A673 (cell line): ENCODE results near the gene CCDC15. TPM values are rescaled to one million over a fixed set of nuclear protein-coding genes. Genes with fewer than 3 reads are reported as not detected.

Experiments
- BruUV-seq: library from RNA; stranded (reverse); fragments of 400-500 nt; replicated peaks from 2 replicates; lab custom pipeline; 2021; lab: Mats Ljungman, UMichigan
- CTCF ChIA-PET: fragments of 300-600 bp; sonication (Branson Sonifier 250); formaldehyde crosslinking; loops from one replicate; lab custom pipeline; 2022; ENCODE audit warnings: antibody characterized with exemption; lab: Charles Lee
- POLR2A ChIA-PET: fragments of 300-600 bp; sonication (Branson Sonifier 250); formaldehyde crosslinking; loops from one replicate; lab custom pipeline; 2022; ENCODE audit warnings: antibody characterized with exemption; ENCODE audit not compliant: low non-redundant PET; lab: Charles Lee
- DNase-seq: peaks from one replicate; pipeline ENCODE4 v3.0.0-alpha.2; 2015; ENCODE audit warnings: low spot score
- H3K27ac ChIP-seq: fragments of 200-600 bp; sonication (generic); 2 replicates; pipeline ENCODE4 v1.5.1; 2016; ENCODE audit warnings: mixed run types, low read depth, mild to moderate bottlenecking, mixed read lengths, antibody characterized with exemption, low read length; ENCODE audit not compliant: poor library complexity, severe bottlenecking
- H3K27me3 ChIP-seq: fragments of 200-600 bp; sonication (generic); replicated peaks from 2 replicates; pipeline ENCODE4 v1.6.1; 2017; ENCODE audit warnings: mixed run types, low read depth, mild to moderate bottlenecking, mixed read lengths, antibody characterized with exemption, low read length; ENCODE audit not compliant: insufficient read depth, poor library complexity
- H3K36me3 ChIP-seq: fragments of 200-600 bp; sonication (generic); 2 replicates; pipeline ENCODE4 v1.6.1; 2016; ENCODE audit warnings: mixed run types, mild to moderate bottlenecking, mixed read lengths, antibody characterized with exemption, low read length; ENCODE audit not compliant: insufficient read depth, poor library complexity, severe bottlenecking
- H3K4me1 ChIP-seq: fragments of 200-600 bp; sonication (generic); 2 replicates; pipeline ENCODE4 v1.6.1; 2017; ENCODE audit warnings: mixed run types, mild to moderate bottlenecking, mixed read lengths, antibody characterized with exemption, low read length; ENCODE audit not compliant: insufficient read depth, poor library complexity, severe bottlenecking
- H3K4me3 ChIP-seq: fragments of 200-600 bp; sonication (generic); 2 replicates; pipeline ENCODE4 v1.5.1; 2016; ENCODE audit warnings: low read depth, mixed run types, mild to moderate bottlenecking, mixed read lengths, low read length; ENCODE audit not compliant: poor library complexity, severe bottlenecking
- H3K9me3 ChIP-seq: fragments of 200-600 bp; sonication (generic); 2 replicates; pipeline ENCODE4 v1.6.1; 2016; ENCODE audit warnings: mixed run types, low read depth, mild to moderate bottlenecking, mixed read lengths, antibody characterized with exemption, low read length; ENCODE audit not compliant: poor library complexity, severe bottlenecking
- CTCF ChIP-seq: fragments of 300-800, 200-600 bp; sonication (generic); conservative IDR thresholded peaks from 2 replicates; pipeline ENCODE4 v1.5.1; 2017; ENCODE audit warnings: low read depth, mild to moderate bottlenecking, antibody characterized with exemption, low read length, moderate library complexity, mixed read lengths
- EZH2 ChIP-seq: fragments of 200-600 bp; sonication (generic); IDR thresholded peaks from 2 replicates; pipeline ENCODE4 v1.6.1; 2017; ENCODE audit warnings: borderline replicate concordance, low read depth, mild to moderate bottlenecking, mixed read lengths, antibody characterized with exemption, low read length; ENCODE audit not compliant: poor library complexity, severe bottlenecking
- intact Hi-C: fragments of 100-400 bp; cut with micrococcal nuclease; formaldehyde crosslinking; loops from one replicate; pipeline ENCODE4 v1.10.0; 2022; ENCODE audit not compliant: unreplicated experiment
- total RNA-seq: library from RNA; stranded (reverse); gene quantifications from 2 replicates; pipeline ENCODE4 v1.2.3, GENCODE V29; 2021

The CCDC15 gene
- total RNA-seq, 1 experiment from 2014 or later: 5.4 TPM

GRCh38 chr11:125076378-125076945 is 122.5 kb downstream of the CCDC15 start:
- ChIA-PET CTCF (no interaction called here), POLR2A (no interaction called here)
- no peaks in the 10 kb centered on the region for H3K9me3 ChIP-seq
- no peaks in the 10 kb centered on the region for H3K36me3 ChIP-seq
- TF ChIP-seq CTCF: no peak
- TF ChIP-seq EZH2: no peak
- no peak overlapping the region for H3K4me3 ChIP-seq
- intact Hi-C loops: no loop called here
- no peak for DNase-seq
- no peaks in the 10 kb centered on the region for H3K27me3 ChIP-seq
- BruUV-seq: no TSS peak
- no peaks in the 10 kb centered on the region for H3K4me1 ChIP-seq
- H3K27ac ChIP-seq: no peak overlapping the region

GRCh38 chr11:125078016-125078415 is 124.0 kb downstream of the CCDC15 start:
- CTCF ChIA-PET: no interaction called here
- no peak overlapping the region for H3K4me3 ChIP-seq
- no peak for DNase-seq
- intact Hi-C loops: no loop called here
- no peaks in the 10 kb centered on the region for H3K27me3 ChIP-seq
- no TSS peak for BruUV-seq
- no peaks in the 10 kb centered on the region for H3K36me3 ChIP-seq
- no peak overlapping the region for H3K27ac ChIP-seq
- TF ChIP-seq EZH2 (no peak), CTCF (no peak)
- H3K9me3 ChIP-seq: no peaks in the 10 kb centered on the region
- H3K4me1 ChIP-seq: no peaks in the 10 kb centered on the region
- POLR2A ChIA-PET: no interaction called here

- intact Hi-C loops: no loop called here
- Histone ChIP-seq H3K36me3 (no peaks in the 10 kb centered on the region), H3K27ac (no peak overlapping the region), H3K4me3 (no peak overlapping the region), H3K27me3 (no peaks in the 10 kb centered on the region), H3K9me3 (no peaks in the 10 kb centered on the region), H3K4me1 (no peaks in the 10 kb centered on the region)
- no peak for DNase-seq
- no TSS peak for BruUV-seq
- TF ChIP-seq EZH2 (no peak), CTCF (no peak)
- CTCF ChIA-PET: no interaction called here
- POLR2A ChIA-PET: no interaction called here
Measured at GRCh38 chr11:125078516-125079140, 124.6 kb downstream of the CCDC15 start.
